TTC549 (cell line): Measurements from ENCODE around the gene ACTL7B.
"Not testable (repeated sequence)": the region's sequence is repeated elsewhere in the genome, so short reads cannot be mapped to it uniquely, and the experiment has no call there.

ENCODE experiments used
- FAIRE-seq: peaks from 2 replicates; lab custom pipeline; 2012; peaks lifted over from hg19 to GRCh38; lab: Jason Lieb, UNC

Gene ACTL7B, protein sequence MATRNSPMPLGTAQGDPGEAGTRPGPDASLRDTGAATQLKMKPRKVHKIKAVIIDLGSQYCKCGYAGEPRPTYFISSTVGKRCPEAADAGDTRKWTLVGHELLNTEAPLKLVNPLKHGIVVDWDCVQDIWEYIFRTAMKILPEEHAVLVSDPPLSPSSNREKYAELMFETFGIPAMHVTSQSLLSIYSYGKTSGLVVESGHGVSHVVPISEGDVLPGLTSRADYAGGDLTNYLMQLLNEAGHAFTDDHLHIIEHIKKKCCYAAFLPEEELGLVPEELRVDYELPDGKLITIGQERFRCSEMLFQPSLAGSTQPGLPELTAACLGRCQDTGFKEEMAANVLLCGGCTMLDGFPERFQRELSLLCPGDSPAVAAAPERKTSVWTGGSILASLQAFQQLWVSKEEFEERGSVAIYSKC

DNA sequence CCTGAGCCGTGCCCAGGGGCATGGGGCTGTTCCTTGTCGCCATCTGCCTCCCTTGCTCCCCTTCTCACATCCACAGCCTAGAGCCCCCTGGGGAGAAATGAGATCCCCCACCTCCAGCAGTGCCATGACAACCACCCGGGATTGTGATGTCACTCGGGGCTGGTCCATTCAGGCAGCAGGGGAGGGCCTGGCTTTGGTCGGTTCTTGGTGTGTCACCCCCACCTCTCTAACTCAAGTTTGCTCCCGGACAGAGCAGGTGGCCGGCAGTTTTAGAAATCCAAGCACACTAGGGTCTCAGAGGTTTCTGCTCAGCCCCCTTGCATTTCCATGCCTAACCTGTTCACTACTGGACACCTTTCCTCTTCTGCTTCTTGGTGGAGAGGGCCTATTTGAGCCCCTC is at the start of gene ACTL7B:
ACTL7B (minus strand) TSS at position 99 of the 400 bp plus-strand sequence; CDS start at position 43, 56 bp downstream.
- no peak for FAIRE-seq

DNA sequence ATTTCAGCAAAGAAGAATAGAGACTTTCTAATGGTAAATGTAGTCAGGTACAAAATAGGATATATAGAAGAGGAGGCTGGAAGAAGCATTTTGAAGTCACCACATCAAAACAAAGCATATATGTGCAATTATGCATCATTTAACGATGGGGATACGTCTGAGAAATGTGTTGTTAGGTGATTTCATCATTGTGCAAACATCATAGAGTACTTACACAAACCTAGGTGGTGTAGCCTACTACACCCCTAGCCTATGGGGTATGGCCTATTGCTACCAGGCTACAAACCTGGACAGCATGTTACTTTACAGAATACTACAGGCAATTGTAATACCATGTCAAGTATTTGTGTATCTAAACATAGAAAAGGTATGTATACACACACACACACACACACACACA is 49.7 kb upstream of the ACTL7B start:
- no peak for FAIRE-seq

DNA sequence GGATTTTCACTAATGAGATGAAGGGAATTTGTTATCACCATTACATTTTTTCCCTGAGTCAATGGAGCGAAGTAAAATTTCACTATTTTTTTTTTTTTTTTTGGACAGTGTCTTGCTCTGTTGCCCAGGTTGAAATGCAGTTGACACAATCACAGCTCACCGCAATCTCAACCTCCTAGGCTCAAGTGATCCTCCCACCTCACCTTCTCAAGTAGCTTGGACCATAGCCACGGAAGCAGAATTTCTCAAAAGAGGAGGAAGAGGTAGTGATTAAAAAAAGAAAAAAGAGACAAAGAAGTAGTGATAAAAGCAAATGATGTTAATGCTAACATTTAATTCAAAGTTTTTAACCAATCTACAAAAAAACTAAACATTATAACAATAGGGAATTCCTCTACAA is 48.4 kb upstream of the ACTL7B start:
- no peak for FAIRE-seq

DNA sequence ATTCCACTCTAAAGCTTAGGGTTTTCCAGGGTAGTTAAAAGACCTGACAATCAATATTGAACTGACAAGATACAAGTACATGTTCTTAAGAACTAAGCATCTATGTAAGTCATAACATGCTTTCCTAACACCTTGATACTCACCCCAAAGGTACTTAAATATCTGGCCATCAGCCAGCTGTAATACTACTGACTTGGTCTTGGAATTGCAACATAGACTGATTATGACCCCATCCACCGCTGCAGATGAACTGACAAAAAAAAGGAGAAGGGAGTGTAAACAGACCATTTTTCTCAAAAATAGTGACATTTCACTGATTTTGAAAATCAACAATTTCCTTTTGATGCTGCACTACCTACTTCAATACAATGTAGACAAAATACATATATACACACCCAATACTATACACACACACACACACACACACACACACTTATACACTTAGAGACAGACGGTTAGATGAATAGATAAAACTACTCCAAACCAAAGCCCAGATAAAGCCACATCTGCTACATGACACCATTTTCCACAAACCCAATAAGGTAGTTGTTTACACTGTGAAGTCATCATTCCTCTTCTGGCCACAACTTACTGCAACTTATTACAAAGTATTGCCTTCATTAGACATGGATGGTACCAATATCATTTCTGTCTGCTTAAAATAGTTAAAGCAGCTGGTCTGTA is 47.8 kb upstream of the ACTL7B start:
- no peak for FAIRE-seq

DNA sequence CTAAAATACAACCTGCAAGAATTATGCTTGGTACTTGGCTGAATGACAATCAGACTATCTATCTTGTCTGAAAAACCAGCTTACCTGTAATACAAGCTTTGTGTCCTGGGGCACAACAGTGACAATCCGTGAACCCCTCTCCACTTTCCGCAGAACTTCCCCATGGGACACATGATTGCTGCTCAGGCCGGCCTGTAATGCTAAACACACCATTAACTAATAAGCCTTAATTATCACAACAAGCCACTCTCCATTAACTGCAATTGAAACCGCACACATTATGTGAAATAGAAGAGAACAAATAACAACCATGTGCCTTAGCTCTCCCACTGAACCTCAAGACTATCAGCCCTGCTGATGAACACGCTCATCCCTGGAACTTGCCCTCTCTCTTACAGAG is 44.4 kb upstream of the ACTL7B start:
- no peak for FAIRE-seq

DNA sequence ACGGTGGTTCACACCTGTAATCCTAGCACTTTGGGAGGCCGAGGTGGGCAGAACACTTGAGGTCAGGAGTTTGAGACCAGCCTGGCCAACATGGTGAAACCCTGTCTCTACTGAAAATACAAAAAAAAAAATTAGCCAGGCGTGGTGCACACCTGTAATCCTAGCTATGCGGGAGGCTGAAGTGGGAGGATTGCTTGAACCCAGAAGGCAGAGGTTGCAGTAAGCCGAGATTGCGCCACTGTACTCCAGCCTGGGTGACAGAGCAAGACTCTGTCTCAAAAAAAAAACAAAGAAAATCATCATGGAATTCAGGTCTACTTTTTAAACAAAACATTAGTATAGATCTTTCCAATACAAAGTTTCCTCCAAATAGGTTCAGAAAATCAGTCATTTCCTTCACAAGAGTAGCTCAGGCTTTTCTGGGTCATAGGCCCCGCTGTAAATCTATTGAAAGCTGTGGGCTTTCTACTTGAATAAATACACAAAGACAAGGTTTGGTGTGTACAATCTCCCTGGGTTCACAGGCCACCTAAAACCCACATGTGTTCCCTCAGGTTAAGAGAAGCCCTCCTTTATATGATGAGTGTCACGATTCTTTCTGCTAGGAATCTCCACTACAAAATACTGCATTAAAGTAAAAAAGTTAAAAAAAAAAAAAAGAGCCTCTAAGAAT is 43.4 kb upstream of the ACTL7B start:
- FAIRE-seq: not testable (repeated sequence)

DNA sequence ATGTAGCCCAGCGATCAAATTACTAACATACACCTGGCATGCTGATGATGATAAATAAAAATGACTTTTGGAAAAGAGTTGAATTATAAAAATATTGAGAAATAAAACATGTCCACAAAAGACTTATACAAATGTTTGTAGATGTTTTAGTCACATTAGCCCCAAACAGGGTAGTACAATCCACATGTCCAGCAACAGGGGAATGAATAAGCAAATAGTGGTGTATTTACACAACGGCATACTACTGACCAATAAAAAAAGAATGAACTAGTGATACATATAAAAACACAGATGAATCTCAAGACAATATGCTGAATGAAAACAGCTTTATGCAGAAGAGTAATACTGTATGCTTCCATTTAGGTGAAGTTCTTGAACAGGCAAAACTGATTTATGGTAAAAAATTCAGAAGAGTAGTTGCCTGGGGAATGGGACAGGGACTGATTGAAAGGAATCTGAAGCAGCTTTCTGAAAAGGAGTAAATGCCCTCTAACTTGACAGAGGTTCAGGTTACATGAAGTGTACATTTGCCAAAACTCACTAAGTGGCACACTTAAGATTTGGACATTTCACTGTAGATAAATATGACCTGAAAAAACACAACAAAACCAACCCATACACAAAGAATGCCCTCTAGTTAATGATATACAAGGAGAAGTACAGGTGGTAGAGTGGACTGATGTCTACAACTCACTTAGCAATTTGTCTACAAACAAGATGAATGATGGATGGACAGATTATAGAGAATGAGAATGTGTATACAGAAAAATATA is 41.7 kb upstream of the ACTL7B start:
- no peak for FAIRE-seq

DNA sequence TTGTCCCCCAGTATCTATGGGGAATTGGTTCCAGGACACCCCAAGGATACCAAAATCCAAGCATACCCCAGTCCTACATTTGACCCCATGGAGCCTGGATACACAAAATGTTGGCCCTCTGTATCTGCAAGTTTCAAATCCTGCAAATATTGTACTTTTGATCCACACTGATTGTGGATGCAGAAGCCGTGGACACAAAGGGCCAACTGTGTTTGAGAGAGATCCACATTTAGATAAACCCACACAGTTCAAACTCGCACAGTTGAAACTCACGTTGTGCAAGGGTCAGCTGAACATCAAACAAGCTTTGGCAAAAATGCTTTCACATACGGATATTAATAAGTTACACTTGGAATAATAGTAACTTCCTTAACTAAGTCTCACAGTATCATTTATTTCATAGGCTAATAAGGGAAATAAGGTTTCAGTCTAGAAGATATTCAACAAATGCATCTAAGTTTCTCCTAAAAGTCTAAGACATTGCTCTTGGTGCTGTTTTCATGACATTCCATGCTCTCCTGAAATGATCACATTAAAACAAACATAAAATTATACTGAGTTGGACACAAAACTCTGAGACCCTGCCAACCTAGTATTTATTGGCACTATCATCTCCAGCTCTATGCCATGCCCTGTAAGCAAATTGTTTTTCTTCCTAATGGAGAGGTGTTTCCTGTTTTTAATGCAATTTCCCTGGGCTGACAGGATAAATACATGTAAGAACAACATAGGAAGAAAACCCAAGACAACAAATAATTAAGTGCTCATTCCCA is 38.6 kb upstream of the ACTL7B start:
- FAIRE-seq: no peak

DNA sequence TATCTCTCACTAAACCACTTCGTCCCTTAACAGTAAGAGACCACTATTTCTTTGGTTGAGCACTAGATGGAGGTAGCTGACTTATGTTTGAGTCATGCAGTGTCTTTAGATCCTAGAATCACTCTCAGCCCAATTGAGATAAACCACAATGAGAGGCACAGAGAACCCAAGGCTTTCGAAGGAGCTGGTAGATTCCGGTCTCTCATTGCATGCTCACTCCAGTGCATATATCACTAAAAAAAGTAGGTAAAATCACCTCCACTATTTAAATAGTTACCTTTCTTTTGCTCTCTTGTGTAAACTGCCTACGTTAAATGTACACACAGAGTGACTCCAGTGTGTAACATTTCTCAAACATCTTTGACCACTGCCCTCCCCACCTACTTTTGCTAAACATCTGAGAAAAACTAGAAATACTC is 33.9 kb upstream of the ACTL7B start:
- FAIRE-seq: no peak

DNA sequence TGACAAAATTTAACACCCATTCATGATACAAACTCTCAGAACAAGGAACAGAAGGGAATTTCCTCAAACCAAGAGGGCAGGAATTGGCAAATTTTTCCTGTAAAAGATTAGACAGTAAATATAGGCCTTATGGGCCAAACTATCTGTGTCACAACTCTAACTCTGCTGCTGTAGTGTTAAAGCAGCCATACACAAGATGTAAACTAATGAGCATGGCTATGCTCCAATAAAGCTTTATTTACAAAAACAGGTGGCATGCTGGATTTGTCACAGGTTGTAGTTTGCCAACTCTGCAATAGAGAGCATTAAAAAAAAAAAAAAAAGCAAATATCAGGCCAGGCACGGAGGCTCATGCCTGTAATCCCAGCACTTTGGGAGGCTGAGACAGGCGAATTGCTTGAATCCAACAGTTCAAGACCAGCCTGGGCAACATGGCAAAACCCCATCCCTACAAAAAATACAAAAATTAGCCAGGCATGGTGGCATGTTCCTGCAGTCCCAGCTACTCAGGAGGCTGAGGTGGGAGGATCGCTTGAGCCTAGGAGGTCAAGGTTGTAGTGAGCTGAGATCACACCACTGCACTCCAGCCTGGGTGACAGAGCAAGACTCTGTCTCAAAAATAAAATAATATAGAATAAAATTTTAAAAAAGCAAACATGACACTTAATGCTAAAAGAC is 30.9 kb upstream of the ACTL7B start:
- not testable (repeated sequence) for FAIRE-seq

DNA sequence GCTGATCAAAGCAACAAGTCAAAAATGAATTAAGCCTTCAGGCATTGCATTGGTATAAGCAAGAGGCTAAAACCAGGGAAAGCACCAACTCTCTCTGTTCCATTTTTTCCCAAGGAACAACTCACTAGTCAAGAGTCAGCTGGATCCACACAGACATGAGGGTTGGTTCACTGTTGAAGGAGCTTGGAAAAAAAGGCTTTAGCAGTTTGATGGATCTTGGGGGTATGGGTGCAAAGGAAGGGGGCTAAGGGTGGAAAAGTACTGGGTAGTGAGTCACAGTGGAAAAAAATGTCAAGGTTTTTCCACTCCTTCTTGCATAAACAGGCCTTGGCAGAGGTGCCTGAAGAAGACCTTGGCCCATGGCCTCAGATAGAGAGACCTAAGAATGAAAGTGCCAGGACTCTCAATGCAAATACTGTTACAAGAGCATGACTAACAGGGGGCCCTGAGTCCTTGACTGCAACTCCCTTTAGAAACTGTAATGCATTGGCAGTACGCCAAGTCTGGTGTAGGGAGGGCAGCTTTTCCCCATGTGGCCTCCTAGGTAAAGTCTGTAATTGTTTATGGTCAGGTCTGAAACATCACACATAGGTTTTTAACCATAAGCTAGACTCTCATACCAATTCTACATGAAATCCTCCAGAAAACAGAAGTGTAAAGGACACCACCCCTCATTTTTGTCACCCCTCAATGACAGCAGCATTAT is 30.0 kb upstream of the ACTL7B start:
- no peak for FAIRE-seq

DNA sequence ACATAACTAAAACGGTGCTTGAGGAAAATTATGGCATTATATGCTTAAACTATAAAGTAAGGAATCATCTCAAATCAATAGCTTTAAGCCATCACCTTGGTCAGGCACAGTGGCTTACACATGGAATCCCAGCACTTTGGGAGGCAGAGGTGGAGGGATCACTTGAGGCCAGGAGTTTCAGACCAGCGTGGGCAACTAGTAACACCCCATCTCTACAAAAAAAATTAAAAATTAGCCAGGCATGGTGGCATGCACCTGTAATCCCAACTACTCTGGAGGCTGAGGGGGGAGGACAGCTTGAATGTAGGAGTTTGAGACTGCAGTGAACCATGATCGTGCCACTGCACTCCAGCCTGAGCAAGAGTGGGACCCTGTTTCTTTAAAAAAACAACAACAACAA is 28.9 kb upstream of the ACTL7B start:
- FAIRE-seq: no peak

DNA sequence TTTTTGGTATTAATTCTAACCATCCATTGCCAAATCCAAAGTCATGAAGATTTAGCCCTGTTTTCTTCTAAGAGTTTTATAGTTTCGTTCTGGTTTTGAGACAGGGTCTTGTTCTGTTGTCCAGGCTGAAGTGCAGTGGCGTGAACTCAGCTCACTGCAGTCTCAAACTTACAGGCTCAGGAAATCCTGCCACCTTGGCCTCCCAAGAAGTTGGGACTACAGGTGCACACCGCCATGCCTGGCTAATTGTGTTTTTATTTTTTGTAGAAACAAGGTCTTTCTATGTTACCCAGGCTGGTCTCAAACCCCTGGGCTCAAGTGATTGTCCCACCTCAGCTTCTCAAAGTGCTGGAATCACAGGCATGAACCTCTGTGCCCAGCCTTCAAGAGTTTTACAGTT is 27.3 kb upstream of the ACTL7B start:
- FAIRE-seq: no peak

DNA sequence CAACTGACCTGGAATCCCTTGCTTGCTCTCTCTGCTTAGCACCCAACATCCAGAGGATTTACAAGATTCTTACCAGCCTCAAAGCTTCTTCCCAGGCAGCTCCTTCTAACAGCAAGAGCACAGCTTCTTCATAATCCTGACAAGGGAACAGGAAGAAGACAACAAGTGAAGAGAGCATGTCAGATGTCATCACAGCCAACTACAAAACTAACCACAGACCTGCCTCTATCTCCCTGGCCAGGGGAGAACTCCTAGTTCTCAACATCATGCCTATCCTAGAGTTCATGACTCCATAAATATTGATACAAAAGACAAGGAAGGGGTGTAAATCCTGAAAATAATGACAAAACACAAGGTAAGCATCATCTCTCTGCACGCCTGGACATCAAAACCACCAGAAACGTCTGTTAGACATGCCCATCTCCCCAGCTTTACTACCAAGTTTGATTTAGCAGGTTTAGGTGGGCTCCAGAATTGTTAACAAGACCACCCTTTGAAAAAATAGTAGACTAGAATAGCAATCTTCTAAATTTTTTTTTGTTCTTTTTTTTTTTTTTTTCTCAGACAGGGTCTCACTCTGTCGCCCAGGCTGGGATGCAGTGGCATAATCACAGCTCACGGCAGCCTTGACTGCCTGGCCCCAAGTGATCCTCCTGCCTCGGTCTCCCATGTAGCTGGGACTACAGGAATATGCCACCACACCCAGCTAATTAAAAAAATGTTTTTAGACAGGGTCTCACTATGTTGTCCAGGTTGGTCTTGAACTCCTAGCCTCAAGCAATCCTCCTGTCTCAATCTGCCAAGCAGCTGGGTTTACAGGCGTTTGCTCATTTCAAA is 26.5 kb upstream of the ACTL7B start:
- FAIRE-seq: no peak

DNA sequence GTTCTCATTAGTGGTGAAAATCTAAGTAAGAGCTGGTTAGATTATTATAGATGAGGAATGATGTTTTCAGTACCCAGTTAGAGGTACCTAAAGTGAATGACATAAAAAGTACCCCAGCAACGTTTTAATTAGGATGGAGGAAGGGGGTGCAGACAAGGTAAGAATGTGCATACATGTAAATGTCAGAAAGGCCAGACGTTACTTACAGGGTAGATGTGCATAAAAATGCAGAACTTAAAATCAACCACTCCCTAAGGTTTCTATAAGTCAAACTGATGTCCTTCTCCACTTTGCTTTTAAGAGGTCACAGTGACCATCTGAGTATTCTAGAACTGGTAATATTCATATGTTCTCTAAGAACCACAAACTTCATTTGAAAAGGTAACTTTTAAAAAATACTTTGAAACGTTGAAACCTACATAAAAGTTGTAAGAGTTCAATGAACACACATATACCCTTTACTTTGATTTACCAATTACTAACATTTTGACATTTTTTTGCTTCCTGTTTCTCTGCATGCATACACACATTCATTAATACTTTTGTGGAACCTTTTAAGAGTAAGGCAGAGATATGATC is 25.0 kb upstream of the ACTL7B start:
- FAIRE-seq: no peak

DNA sequence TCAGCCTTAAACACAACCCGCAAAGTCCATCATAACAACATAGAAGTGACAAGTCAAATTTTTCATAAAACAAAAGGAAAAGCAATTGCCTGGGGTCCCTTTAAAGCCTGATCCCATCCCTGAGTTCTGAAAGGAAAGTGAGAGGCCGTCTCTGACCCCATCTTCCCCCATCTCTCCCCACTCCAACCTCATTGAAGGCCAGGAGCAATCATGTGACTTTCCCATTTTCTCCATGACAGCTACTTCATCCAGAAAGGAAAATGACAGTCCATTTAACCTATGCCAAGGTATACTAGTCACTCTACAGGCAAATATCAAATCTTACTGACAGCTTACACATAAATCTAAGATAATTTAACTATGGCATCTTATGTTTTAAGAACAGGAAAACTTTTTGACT is 21.7 kb upstream of the ACTL7B start:
- FAIRE-seq: no peak

DNA sequence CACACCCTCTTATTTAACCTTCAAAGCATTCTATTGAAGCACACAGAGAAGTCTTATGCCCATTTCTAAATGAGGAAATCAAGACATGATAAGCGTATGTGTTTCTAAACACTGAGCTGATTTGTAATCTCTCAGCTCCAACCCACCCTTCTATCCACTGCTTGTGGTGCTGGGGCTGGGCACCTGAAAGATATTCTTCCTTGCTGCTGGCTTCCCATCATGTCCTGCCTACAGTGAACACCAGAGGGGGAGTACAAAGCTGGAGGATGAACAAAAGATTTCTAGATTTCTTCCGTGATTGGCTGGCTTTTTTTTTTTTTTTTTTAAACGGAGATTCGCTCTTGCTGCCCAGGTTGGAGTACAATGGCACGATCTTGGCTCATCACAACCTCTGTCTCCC is 20.6 kb upstream of the ACTL7B start:
- FAIRE-seq: no peak

DNA sequence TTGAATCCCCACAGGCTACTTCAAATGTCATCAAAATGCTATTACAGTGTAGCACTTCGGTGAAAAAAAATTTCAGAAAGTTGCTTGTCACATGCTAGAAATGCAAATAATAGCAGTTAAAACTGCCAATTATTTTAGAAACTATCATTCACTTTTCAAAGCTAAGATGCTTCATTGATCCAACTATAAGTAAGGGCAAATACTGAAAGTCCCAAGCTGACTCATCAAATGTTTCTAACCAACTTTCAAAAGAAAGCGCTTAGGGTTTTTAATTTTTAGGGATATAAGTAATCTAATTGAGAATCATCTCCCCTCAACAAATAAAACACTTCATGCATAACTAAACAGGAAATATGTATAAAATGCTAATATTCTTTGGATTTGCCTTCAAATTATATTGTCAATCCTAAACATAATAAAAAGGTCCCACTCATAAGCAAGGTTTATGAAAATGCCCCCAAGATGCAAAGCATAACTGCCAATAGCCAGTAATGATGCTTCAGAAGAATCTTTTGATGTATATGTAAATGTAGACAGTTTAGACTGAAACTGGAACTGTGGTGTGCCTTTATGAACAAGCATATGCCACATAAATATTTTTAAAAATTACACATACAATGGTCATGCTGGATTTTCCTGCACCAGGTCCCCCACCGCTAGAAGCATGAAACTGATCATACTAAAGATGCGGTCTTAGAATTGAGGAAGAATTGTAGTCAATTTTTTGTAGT is 18.4 kb upstream of the ACTL7B start:
- FAIRE-seq: no peak
